Activated naive CD8-positive, alpha-beta T cell treated with anti-CD3 and anti-CD28 coated beads, Interleukin-2, amount 50 U/mL, for 16 hours (primary cell): ENCODE data around the gene ATF3.

Experiments
- DNase-seq: peaks from one replicate; pipeline ENCODE4 v3.0.0-alpha.2; 2020; ENCODE audit warnings: low read depth, low spot score

The ATF3 gene

DNA sequence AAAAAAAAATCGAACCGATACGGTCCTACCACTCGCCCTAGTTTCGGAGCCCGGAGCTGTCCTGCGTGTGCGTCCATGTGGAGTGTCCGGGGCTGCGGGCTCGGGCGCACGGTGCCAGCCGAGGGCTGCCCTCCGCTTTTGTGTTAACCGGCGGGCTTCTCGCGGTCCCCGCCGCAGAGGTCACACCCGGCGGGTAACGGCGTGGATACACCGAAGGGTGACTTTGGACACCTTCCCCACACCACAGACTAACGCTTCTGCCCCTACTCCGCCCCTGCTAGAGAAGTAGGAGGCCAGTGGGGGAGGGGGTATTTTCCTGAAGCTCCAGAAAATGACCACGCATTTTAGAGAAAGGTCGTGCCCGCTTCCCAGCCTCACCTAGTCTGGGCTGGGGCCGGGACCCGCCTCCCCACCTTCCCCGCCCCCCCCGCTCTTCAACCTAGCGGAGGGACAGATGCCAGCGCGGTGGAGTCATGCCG lies 609 bp upstream of the ATF3 start:
- DNase-seq: no peak

- peak; percentile 22 for DNase-seq
Observed at GRCh38 chr1:212608959-212609700, 569 bp downstream of the ATF3 start.

DNA sequence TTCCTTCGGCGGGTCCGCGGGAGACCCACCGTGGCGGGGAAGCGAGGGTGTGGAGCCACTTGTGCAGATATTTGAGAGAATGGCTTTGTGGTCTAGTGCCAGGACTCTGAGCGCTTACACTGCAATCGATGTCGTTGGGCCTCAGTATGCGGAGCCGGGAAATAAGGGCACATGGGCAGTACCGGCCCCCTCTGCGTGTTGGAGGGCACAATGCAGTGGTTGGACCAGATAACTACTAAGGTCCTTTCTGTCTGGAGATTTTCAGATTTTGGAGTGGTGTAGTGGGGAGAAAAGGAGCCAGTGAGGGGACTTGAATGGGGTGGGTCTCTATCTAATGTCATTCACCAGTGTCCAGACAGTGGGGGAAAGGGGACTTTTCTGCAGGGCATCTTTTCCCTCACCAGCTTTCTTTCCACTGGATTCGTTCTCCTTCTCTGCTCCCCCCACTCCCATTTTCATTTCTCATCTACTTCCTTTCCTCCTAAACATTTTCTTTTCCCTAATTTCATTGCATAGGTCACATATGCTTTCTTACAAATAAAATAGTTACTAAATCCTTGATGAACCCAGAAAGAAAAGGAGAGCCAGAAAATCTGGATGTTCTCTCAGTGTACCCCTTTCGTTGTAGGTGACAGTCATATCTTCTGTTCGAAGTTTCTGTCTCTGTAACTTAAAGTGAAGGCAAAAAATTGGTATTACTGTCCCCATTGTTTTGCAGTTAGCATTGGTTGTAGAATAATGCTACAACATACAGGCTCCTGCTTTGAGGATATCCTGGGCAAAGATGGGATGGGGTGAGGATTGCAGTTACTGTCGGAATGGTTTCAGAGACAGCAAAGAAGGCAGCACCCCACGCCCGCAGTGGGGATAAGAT lies 1.4 kb downstream of the ATF3 start:
- DNase-seq: no peak

GRCh38 chr1:212610575-212610967 lies 2.0 kb downstream of the ATF3 start:
- DNase-seq: no peak

DNA sequence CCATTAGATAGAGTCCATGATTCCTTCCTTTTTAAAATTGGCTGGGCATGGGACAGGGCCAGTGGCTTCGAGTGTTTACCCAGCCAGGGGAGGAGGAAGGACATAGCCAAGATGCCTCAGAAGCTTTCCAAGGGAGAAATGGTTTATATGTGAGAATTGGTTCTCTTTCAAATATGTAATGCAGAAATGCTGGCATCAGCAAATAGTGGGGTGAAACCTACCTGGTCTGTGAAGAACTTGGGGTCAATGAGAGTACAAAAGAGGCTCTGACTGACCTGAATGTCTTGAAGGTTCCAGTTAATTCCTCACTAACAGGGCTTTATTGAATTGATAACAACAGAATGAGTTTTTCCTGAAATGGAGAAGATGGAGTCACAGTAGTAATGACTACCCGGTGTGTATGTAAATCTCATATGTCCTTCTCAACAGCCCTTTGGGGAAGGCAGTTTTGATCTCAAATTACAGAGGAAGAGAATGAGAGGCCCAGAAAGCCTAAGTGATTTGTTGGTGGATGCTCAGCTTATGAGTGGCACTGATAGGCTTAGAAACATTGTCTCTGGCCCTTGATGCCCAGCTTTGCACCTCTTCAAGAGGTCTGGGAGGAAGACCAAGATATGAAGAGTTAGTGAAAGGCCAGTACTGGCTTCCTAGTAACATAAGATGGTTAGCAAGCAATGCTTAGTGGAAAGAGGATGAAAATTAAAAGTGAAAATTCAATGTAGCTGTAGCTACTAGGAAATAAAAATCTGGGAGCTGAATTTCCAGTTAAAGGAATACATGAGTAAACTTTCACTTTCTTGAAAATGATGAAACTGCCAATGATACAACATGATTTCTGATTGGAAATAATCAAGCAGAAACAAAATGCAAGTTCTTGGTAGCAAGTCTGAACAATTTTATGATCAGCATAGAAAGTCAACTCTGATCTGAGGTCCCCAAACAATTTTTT lies 2.7 kb downstream of the ATF3 start:
- no peak for DNase-seq

DNA sequence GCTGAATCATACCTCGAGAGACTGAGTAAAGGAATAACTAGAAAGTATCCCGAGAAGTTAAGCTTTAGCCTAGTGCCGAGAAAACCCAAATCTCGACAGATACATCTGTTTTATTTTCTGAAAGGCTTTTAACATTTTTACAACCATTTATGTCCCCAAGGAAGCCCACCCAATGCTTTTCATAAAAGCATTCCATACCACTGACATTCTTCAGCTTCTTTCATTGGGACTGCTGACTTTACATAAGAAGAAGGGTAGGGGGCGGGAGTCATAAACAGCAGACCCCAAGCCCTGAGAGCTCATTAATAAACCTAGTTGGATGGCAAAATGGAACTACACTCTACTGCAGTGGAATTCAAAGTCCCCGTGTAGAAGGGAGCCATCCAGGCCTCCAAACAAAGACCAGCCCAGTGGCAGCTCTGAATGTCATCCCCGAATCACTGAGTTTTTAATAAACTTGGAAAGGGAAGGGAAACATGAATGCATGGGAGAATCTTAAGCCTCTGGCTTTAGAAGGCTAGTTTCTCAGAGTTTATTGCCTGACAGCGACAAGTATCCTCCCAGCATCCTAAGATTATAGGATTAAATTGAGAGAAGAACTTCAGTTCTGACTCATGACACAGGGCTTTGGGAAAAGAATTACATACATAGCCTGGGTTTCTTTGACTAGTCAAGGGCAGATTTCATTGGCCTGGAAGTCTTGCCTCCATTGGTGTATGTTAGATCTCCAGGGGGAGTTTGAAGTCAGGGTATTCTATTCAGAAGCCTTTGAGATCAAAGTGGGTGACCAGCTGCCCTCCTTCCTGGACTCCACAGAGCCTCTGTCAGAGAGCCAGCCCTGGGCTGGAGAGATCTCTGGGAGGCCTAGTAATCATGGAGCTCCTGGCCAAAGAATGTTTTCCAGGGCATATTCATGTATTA lies 3.7 kb downstream of the ATF3 start:
- no peak for DNase-seq

- DNase-seq: no peak
Observed at GRCh38 chr1:212613440-212614335, 5.1 kb downstream of the ATF3 start.

DNA sequence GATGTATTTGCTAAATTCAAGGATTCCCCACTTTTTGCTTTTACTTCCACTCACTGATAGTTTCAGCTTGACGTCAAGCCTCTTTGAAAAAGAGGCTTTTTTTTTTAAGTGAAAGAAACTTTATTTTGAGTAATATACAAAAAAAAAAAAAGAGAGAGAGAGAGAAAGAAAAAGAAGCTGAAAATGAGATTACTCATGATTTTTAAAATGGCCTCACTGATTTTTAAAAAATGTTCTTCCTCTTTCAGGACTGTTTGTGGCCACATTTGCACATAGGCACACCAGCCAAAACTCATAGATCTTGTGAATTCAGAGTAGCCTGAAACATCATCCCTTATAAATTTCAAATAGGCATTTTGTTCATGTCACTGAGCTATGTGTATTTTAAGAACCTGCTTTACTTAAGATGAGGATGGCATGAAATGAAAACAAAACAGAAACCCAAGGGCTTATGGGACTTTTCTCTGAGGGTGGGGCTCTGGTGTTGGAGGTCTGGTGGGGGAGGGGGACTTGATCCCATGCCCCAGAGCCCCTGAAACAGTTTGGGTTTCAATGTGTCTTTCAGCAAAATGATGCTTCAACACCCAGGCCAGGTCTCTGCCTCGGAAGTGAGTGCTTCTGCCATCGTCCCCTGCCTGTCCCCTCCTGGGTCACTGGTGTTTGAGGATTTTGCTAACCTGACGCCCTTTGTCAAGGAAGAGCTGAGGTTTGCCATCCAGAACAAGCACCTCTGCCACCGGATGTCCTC lies 6.1 kb downstream of the ATF3 start:
- DNase-seq: no peak

DNA sequence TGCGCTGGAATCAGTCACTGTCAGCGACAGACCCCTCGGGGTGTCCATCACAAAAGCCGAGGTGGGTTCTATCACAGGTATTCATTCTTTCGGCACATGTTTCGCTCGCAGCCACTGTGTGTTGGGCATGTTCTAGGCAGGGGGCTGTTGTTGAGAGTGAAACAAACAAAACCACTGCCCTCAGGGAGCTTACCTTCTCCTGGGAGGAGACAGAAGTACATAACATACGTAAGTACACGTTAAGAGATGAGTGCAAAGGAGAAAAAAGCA lies 6.6 kb downstream of the ATF3 start:
- DNase-seq: no peak

GRCh38 chr1:212618466-212619210 lies 10.1 kb downstream of the ATF3 start:
- no peak for DNase-seq

GRCh38 chr1:212620293-212620692 lies 11.7 kb downstream of the ATF3 start:
- DNase-seq: no peak

DNA sequence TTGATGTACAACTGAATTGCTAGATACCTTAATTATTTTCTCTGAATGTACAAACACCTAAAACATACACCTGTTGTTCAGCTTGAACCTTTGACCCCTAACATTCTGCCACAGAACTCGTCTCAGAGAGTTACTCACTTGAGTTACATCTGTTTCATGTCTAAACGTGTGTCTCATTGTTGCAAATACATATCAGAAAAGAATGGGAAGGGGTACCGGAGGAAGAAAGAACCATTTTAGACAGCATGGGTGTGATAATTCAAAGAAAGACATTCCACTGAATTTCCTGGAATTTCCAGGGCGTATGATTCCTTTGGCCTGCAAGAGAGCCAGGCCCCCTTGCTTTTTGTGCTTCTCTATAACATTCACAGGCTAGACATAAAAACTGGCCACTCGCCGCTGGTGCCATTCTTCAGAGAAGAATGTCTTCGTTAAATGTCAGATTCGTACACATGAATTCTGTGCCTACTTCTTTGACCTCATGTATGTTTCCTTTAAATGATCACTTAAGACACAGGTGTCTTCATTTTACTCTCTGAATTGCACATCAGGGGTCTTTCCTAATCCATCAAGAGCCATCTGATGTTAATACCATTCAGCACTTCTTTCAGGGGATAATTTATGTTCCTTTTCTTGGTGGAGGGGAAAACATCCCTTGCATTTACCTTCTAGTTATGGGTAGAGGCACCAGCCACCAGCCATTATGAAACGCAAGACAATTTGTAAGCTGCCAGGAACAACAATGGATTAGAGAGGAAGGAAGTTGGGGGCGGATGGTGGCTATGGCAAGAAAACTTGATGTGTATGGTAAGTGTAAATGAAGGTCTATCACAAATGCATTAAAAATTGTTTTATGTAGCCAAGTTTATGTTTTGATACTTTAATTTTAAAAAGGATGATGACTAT lies 12.7 kb downstream of the ATF3 start:
- no peak for DNase-seq

GRCh38 chr1:212621949-212622305 lies 13.4 kb downstream of the ATF3 start:
- DNase-seq: no peak

- DNase-seq: no peak
Observed at GRCh38 chr1:212622467-212622866, 13.9 kb downstream of the ATF3 start.

- no peak for DNase-seq
Observed at GRCh38 chr1:212622906-212623305, 14.3 kb downstream of the ATF3 start.

DNA sequence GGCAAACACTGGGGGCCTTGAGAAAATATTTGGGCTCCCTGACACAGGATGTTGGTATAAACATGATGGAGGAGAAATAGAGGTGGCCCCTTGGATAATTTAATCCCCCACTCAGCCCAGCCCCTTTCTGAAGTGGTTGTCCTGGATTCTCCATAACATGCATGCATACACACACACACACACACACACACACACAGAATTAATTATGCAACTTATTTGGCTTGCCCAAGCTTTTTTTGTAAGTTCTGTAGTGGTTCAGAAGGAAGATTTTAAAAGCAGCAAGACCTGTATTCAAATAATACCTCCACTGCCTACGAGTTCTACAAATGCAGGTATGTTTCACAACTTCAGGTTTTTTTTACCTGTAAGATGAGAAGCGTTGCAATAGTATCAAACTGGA lies 15.0 kb downstream of the ATF3 start:
- no peak for DNase-seq

DNA sequence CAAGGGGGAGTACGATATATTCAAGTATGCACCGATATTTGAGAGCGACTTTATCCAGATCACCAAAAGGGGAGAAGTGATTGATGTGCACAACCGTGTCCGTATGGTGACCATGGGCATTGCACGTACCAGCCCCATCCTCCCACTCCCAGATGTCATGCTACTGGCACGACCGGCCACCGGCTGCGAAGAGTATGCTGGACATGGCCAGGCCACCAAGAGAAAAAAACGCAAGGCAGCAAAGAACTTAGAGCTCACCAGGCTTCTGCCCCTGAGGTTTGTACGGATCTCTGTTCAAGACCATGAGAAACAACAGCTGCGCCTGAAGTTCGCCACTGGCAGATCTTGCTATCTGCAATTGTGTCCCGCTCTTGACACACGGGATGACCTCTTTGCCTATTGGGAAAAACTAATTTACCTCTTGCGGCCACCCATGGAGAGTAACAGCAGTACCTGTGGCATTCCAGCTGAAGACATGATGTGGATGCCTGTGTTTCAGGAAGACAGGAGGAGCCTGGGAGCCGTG lies 16.5 kb downstream of the ATF3 start:
- no peak for DNase-seq
